ENCODE results near the gene NPHP4.

GRCh38 chr1:5886140-5886483, 106.1 kb downstream of the NPHP4 start:
- TF ChIP-seq CTCF (IDR thresholded peaks at IDR 0.05) (no peak), SREBF2 (IDR thresholded peaks at IDR 0.05) (no peak), USF2 (IDR thresholded peaks at IDR 0.05) (no peak), POLR2A (IDR thresholded peaks at IDR 0.05; ENCODE audit: low read length) (no peak), RAD21 (conservative IDR thresholded peaks at IDR 0.05 in 1 of 2, IDR thresholded peaks at IDR 0.05 in 1 of 2) (no peak), NR3C1 (IDR thresholded peaks at IDR 0.05) (no peak), CHD2 (IDR thresholded peaks at IDR 0.05; ENCODE audit: low read length, partially characterized antibody) (no peak), HOXA7 (CRISPR knock-in tag; IDR thresholded peaks at IDR 0.05) (no peak), TP53 (CRISPR knock-in tag; IDR thresholded peaks at IDR 0.05) (no peak), ZC3H11A (IDR thresholded peaks at IDR 0.05) (no peak), CHD4 (IDR thresholded peaks at IDR 0.05; ENCODE audit: borderline replicate concordance) (no peak)
- TF ChIP-seq, protein P1, sequence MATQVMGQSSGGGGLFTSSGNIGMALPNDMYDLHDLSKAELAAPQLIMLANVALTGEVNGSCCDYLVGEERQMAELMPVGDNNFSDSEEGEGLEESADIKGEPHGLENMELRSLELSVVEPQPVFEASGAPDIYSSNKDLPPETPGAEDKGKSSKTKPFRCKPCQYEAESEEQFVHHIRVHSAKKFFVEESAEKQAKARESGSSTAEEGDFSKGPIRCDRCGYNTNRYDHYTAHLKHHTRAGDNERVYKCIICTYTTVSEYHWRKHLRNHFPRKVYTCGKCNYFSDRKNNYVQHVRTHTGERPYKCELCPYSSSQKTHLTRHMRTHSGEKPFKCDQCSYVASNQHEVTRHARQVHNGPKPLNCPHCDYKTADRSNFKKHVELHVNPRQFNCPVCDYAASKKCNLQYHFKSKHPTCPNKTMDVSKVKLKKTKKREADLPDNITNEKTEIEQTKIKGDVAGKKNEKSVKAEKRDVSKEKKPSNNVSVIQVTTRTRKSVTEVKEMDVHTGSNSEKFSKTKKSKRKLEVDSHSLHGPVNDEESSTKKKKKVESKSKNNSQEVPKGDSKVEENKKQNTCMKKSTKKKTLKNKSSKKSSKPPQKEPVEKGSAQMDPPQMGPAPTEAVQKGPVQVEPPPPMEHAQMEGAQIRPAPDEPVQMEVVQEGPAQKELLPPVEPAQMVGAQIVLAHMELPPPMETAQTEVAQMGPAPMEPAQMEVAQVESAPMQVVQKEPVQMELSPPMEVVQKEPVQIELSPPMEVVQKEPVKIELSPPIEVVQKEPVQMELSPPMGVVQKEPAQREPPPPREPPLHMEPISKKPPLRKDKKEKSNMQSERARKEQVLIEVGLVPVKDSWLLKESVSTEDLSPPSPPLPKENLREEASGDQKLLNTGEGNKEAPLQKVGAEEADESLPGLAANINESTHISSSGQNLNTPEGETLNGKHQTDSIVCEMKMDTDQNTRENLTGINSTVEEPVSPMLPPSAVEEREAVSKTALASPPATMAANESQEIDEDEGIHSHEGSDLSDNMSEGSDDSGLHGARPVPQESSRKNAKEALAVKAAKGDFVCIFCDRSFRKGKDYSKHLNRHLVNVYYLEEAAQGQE (IDR thresholded peaks at IDR 0.05): no peak
